ENCODE results near the gene S100A7A. TPM values are rescaled to one million over a fixed set of nuclear protein-coding genes. Genes with fewer than 3 reads are reported as not detected.
"Not testable (repeated sequence)": the region's sequence is repeated elsewhere in the genome, so short reads cannot be mapped to it uniquely, and the experiment has no call there.

S100A7A gene
- total RNA-seq, 1 donor, result not detected

DNA sequence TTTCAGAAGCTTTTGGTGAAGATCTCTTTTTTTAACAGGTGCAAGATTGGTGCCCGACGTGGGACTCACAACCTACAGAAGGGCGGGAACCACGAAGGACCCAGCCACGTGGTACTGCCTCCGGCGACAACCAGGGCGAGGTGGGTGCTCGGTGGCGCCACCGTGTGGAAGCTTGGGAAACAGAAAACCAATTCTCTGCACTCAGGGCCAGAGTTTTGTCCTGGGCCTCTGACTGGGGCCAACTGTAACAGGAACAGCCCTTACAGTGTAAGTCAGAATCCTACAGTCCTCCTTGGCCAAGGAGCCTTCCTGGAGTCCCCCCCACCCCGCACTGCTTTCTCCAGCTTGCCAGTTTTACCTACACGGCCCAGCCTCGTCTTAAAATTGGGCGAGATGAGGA is 11.6 kb upstream of the S100A7A start:
- DNase-seq (ENCODE audit: low read depth), result no peak
- TF ChIP-seq, protein P1, sequence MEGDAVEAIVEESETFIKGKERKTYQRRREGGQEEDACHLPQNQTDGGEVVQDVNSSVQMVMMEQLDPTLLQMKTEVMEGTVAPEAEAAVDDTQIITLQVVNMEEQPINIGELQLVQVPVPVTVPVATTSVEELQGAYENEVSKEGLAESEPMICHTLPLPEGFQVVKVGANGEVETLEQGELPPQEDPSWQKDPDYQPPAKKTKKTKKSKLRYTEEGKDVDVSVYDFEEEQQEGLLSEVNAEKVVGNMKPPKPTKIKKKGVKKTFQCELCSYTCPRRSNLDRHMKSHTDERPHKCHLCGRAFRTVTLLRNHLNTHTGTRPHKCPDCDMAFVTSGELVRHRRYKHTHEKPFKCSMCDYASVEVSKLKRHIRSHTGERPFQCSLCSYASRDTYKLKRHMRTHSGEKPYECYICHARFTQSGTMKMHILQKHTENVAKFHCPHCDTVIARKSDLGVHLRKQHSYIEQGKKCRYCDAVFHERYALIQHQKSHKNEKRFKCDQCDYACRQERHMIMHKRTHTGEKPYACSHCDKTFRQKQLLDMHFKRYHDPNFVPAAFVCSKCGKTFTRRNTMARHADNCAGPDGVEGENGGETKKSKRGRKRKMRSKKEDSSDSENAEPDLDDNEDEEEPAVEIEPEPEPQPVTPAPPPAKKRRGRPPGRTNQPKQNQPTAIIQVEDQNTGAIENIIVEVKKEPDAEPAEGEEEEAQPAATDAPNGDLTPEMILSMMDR (IDR thresholded peaks at IDR 0.05; ENCODE audit: insufficient read depth, low read depth, low read length), result peak; percentile 22
- no peak overlapping the region for H3K4me3 ChIP-seq (ENCODE audit: low read depth, low read length)

DNA sequence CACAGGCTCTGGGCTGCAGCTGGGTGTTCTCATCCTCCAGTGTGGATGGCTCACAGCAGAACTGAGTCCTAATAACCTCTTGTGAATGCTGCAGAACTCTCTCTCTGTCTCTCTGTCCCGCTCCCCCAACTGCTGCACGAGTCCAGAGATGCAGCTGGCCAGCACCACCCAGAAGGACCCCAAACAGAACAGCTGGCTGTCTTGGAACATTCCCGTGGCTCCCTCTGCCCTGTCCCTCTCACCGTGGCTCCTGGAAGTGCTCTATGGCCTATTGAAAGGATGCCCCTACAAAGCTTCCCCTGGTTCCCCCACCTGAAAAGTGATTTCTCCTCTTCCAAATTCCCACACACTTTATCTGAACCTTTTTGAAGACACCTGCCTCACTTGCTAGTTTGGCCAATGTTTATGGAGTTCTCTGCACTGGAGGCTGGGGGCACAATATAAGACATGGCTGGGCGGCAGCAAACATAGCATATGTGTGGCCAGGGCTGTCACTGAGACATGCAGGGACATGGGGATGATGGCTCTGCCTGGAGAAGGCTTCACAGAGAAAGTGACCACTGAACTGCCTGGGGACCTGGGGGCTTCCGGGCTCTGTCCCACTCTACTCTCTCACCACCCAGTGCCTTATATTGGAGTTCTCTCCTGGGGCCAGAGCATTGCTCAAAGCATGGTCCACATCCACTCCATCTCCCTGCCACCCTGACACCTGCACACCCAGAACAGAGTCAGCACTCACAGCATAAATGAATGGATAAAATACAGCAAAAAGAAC is 10.3 kb upstream of the S100A7A start:
- not testable (repeated sequence) for H3K4me3 ChIP-seq (ENCODE audit: low read depth, low read length); DNase-seq (ENCODE audit: low read depth)

DNA sequence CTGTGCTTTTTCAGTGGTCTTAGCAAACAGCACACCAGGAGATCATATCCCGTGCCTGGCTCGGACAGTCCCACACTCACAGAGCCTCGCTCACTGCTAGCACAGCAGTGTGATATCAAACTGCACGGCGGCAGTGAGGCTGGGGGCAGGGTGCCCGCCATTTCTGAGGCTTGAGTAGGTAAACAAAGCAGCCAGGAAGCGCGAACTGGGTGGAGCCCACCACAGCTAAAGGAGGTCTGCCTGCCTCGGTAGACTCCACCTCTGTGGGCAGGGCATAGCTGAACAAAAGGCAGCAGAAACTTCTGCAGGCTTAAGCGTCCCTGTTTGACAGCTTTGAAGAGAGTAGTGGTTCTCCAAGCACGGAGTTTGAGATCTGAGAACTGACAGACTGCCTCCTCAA is 9.0 kb upstream of the S100A7A start:
- DNase-seq (ENCODE audit: low read depth); H3K4me3 ChIP-seq (ENCODE audit: low read depth, low read length): not testable (repeated sequence)

DNA sequence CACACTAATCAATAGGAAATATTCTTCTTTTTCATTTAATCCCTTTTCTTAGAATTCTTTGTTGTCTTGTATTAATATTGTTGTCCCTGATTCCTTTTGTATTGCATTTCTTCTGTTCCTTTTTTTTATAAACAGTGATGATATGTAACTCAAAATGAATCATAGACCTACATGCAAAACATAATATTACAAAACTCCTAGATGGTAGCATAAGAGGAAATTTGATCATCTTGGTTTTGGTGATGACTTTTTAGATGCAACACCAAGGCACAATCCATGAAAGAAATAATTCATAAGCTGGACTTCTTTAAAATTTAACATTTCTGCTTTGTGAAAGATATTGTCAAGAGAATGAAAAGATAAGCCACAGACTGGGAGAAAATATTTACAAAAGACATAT is 2.4 kb upstream of the S100A7A start:
- DNase-seq (ENCODE audit: low read depth), result not testable (repeated sequence)

DNA sequence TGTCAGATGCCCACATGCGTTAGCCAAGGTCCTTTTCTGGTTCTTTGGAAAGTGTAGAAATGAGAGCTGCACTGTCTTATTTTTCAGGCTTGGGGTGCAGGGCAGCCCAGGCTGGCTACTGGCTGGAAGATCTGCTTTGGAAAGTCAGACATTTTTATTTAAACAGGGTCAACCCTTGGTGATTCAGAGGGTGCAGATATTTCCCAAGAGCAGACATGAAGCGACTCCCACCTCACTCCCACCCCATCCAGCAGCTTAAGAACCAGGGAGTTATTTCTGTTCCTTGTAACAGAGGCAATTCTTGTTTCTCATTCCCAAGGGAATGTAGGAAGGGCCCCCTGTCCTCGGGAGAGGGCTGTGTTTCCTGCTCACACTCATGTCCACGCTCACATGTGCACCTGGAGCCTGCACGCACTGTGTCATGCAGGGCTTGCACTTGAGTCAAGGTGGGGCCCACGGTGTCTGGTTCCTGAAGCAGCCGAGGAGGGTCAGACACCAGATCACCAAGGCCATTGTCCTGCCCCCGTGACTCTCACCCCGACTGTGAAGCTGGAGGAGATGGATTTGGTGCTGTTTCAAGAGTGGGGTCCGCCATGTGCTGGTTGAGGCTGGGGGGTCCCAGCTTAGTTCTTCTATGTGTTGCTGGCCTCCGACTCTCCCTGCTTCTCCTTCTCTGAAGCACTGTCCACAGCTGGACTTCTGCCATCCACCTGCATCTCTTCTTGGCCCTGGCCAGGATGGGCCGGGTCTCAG is 992 bp downstream of the S100A7A start:
- H3K4me3 ChIP-seq (ENCODE audit: low read depth, low read length), result no peak overlapping the region
- TF ChIP-seq, protein P1 (IDR thresholded peaks at IDR 0.05; ENCODE audit: insufficient read depth, low read depth, low read length), result no peak
- DNase-seq (ENCODE audit: low read depth), result no peak

More for the DNA sequence above, 2.4 kb upstream of the S100A7A start:
- H3K4me3 ChIP-seq (ENCODE audit: low read depth, low read length), result not testable (repeated sequence)

DNA sequence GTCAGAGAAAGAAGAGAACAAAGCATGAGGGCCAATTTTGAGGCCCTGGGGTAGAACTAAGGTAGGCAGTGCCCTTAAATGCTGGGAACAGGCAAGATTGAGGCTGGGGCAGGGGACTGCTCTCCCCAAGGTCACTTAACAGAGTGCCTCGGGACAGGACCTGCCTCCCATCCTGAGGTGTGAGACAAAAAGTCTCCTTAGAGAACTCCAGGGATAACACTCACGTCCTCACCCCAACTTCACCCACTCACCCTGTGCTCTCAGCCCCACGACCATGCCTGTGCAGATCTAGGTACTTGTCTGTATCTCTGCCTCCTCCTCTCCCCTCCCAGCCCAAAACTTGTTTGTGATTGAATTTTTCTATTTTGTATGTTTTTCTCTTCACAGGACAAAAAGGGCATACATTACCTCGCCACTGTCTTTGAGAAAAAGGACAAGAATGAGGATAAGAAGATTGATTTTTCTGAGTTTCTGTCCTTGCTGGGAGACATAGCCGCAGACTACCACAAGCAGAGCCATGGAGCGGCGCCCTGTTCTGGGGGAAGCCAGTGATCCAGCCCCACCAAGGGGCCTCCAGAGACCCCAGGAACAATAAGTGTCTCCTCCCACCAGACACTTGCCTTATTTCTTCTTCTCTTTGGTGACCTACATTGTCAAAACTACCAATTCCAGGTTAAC is 2.6 kb downstream of the S100A7A start:
- not testable (repeated sequence) for DNase-seq (ENCODE audit: low read depth); H3K4me3 ChIP-seq (ENCODE audit: low read depth, low read length)

DNA sequence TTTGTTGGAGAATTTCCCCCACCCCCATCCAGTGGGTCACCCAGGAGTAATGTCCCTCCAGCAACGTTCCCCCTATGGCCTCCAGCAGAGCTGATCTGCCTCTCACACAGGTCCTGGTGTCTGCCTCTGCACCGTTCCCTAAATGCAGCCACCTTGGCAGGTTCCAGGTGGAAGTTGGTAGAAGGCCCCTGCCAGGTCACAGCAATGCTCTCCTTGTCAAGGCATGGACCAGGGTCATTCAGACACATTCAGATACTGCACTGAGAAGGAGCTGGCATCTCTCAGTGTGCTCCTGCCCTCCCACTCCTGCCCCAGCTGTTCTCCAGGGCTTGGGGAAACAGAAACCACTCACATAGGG is 3.1 kb downstream of the S100A7A start:
- not testable (repeated sequence) for DNase-seq (ENCODE audit: low read depth); H3K4me3 ChIP-seq (ENCODE audit: low read depth, low read length)

DNA sequence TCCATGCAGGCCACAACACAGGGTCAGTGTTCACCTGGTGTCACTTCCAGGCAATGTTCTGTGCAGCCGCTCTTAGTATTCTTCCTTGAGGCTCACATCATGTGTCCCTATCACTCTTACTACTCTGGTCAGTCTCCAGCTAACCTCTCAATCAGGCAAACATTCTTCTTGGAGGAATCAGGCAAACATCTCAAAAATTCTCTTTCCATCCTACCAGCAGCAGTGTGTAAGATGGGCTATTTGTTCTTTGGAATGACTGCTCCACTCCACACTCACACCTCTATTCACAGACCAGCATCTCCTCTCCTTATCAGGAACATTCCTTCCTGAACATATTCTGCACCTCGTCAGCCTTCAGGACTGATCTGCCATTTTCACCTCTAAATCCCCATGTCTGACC is 4.0 kb downstream of the S100A7A start:
- H3K4me3 ChIP-seq (ENCODE audit: low read depth, low read length), result no peak overlapping the region
- no peak for DNase-seq (ENCODE audit: low read depth)
- TF ChIP-seq, protein P1 (IDR thresholded peaks at IDR 0.05; ENCODE audit: insufficient read depth, low read depth, low read length), result no peak

DNA sequence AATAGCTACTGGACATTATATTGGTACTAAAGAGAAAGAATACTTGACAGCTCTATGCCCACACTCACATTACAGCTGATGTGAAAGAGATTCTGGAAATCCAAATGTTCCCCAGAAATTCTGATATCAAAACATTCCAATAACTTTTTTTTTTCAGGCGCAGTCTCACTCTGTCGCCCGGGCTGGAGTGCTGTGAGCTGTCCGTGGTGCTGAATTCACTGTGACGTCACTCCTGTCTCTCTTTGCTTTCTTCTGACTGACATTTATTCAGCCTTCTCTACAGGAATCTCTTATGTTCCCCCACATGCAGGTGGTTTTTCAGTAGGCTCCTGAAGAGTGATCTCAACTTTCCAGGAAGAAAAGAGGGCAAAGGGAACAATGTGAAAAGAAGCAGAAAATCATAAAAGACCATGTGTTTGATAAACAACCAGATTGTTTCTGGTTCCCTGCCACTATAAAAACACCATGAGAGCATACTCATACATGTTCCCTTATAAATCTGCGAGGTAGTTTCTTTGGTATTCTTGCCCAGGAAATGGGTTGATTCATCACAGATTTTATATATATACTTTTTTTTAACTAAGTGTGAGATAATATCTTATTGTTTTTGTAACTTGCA is 6.2 kb downstream of the S100A7A start:
- TF ChIP-seq, protein P1 (IDR thresholded peaks at IDR 0.05; ENCODE audit: insufficient read depth, low read depth, low read length), result no peak
- peak; percentile 58 for DNase-seq (ENCODE audit: low read depth)
- no peak overlapping the region for H3K4me3 ChIP-seq (ENCODE audit: low read depth, low read length)

Measured in fibroblast of villous mesenchyme (primary cell).